HG02938 (cell line): Measurements from ENCODE around the gene KCNH2.
"Not testable (repeated sequence)": the region's sequence is repeated elsewhere in the genome, so short reads cannot be mapped to it uniquely, and the experiment has no call there.

ENCODE experiments used
- ATAC-seq: cut with Tn5 transposase; IDR thresholded peaks from one replicate; pipeline ENCODE4 v1.9.1; 2021; ENCODE audit warnings: mild to moderate bottlenecking, moderate library complexity; ENCODE audit not compliant: unreplicated experiment

The KCNH2 gene

GRCh38 chr7:151012911-151013347, 34.8 kb upstream of the KCNH2 start:
- ATAC-seq, result no peak

- ATAC-seq, result no peak
Measured at GRCh38 chr7:151012031-151012692, 34.0 kb upstream of the KCNH2 start.

- ATAC-seq, result not testable (repeated sequence)
Measured at GRCh38 chr7:151011616-151012015, 33.5 kb upstream of the KCNH2 start.

GRCh38 chr7:151011097-151011409, 32.9 kb upstream of the KCNH2 start:
- no peak for ATAC-seq

GRCh38 chr7:151010307-151011096, 32.4 kb upstream of the KCNH2 start:
- no peak for ATAC-seq

- no peak for ATAC-seq
Measured at GRCh38 chr7:151010037-151010306, 31.9 kb upstream of the KCNH2 start.

- ATAC-seq, result no peak
Measured at GRCh38 chr7:151009327-151010036, 31.4 kb upstream of the KCNH2 start.

- no peak for ATAC-seq
Measured at GRCh38 chr7:151008511-151009323, 30.6 kb upstream of the KCNH2 start.

GRCh38 chr7:151008143-151008510, 30.0 kb upstream of the KCNH2 start:
- ATAC-seq, result no peak

- ATAC-seq, result no peak
Measured at GRCh38 chr7:151007469-151007898, 29.4 kb upstream of the KCNH2 start.

GRCh38 chr7:151006590-151007300, 28.6 kb upstream of the KCNH2 start:
- ATAC-seq, result no peak

GRCh38 chr7:151005566-151005965, 27.4 kb upstream of the KCNH2 start:
- ATAC-seq, result no peak

- no peak for ATAC-seq
Measured at GRCh38 chr7:151003572-151003971, 25.5 kb upstream of the KCNH2 start.

GRCh38 chr7:151001546-151001945, 23.4 kb upstream of the KCNH2 start:
- no peak for ATAC-seq

- no peak for ATAC-seq
Measured at GRCh38 chr7:151000897-151001495, 22.9 kb upstream of the KCNH2 start.

GRCh38 chr7:150999497-151000230, 21.5 kb upstream of the KCNH2 start:
- no peak for ATAC-seq

GRCh38 chr7:150999001-150999400, 20.9 kb upstream of the KCNH2 start:
- ATAC-seq, result no peak

- no peak for ATAC-seq
Measured at GRCh38 chr7:150998341-150998740, 20.2 kb upstream of the KCNH2 start.

- no peak for ATAC-seq
Measured at GRCh38 chr7:150997817-150998216, 19.7 kb upstream of the KCNH2 start.

- no peak for ATAC-seq
Measured at GRCh38 chr7:150997075-150997511, 19.0 kb upstream of the KCNH2 start.
